ENCODE measurements around the gene GFRA1. TPM values are rescaled to one million over a fixed set of nuclear protein-coding genes. Genes with fewer than 3 reads are reported as not detected.
"Not testable (repeated sequence)": the region's sequence is repeated elsewhere in the genome, so short reads cannot be mapped to it uniquely, and the experiment has no call there.

The GFRA1 gene
- total RNA-seq, 1 experiment from 2014 or later, result 24.3 TPM

- Histone ChIP-seq H3K4me1 (peaks cover 18% of the 10 kb centered on the region), H3K27me3 (no peaks in the 10 kb centered on the region), H3K36me3 (no peaks in the 10 kb centered on the region), H3K9me3 (replicated peaks) (no peaks in the 10 kb centered on the region), H3K4me3 (no peak overlapping the region), H3K27ac (no peak overlapping the region)
- DNase-seq, result peak; percentile 61 to 77
These were observed 89.1 kb downstream of the GFRA1 start for GRCh38 chr10:116183733-116184511.

- H3K4me1 ChIP-seq, result peaks cover 18% of the 10 kb centered on the region
- no peaks in the 10 kb centered on the region for H3K27me3 ChIP-seq
- no peak overlapping the region for H3K4me3 ChIP-seq
- H3K9me3 ChIP-seq (replicated peaks), result no peaks in the 10 kb centered on the region
- H3K27ac ChIP-seq, result no peak overlapping the region
- DNase-seq, result no peak
- H3K36me3 ChIP-seq, result no peaks in the 10 kb centered on the region
These were observed 90.6 kb downstream of the GFRA1 start for GRCh38 chr10:116182426-116182825.

GRCh38 chr10:116178086-116178605, 94.9 kb downstream of the GFRA1 start:
- no peaks in the 10 kb centered on the region for H3K27me3 ChIP-seq
- H3K36me3 ChIP-seq, result no peaks in the 10 kb centered on the region
- DNase-seq, result no peak
- H3K9me3 ChIP-seq (replicated peaks), result no peaks in the 10 kb centered on the region
- H3K4me1 ChIP-seq, result no peaks in the 10 kb centered on the region; the same call in 1 of the 2 replicates
- H3K27ac ChIP-seq, result no peak overlapping the region
- H3K4me3 ChIP-seq, result no peak overlapping the region

DNA sequence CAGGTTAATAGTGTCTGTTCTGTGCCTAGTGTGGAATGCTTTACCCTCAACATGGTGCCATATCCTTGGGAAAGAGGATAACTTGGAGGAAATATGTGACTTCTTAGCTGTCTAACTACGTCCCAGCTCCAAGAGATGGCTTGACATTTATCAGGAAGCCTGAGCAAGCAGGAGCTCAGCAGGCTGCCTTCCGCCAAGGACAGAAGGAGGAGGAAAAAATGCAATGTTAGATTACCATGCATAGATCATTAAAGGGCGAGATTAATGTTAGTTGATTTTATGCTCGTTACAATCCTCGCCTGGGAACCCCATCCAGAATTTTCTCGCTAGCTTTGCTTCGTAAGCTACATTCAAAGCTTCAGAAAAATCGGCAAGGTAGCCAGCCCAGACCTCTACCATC, 97.8 kb downstream of the GFRA1 start:
- DNase-seq, result no peak
- Histone ChIP-seq H3K27ac (no peak overlapping the region), H3K4me3 (no peak overlapping the region), H3K9me3 (replicated peaks) (no peaks in the 10 kb centered on the region), H3K27me3 (no peaks in the 10 kb centered on the region), H3K36me3 (no peaks in the 10 kb centered on the region), H3K4me1 (peaks cover 14% of the 10 kb centered on the region)

GRCh38 chr10:116171505-116171904, 101.5 kb downstream of the GFRA1 start:
- Histone ChIP-seq H3K4me1 (peaks cover 20% of the 10 kb centered on the region), H3K36me3 (no peaks in the 10 kb centered on the region), H3K9me3 (replicated peaks) (no peaks in the 10 kb centered on the region; the same call in 1 of the 2 replicates), H3K27me3 (no peaks in the 10 kb centered on the region), H3K4me3 (no peak overlapping the region), H3K27ac (no peak overlapping the region)
- DNase-seq, result peak in 1 of 2 experiments; percentile 9

GRCh38 chr10:116170815-116171250, 102.2 kb downstream of the GFRA1 start:
- DNase-seq, result peak; percentile 54 to 87
- Histone ChIP-seq H3K27me3 (no peaks in the 10 kb centered on the region), H3K4me3 (no peak overlapping the region), H3K36me3 (no peaks in the 10 kb centered on the region), H3K27ac (peak overlapping the region; percentile 51), H3K4me1 (peaks cover 20% of the 10 kb centered on the region), H3K9me3 (replicated peaks) (no peaks in the 10 kb centered on the region; the same call in 1 of the 2 replicates)

DNA sequence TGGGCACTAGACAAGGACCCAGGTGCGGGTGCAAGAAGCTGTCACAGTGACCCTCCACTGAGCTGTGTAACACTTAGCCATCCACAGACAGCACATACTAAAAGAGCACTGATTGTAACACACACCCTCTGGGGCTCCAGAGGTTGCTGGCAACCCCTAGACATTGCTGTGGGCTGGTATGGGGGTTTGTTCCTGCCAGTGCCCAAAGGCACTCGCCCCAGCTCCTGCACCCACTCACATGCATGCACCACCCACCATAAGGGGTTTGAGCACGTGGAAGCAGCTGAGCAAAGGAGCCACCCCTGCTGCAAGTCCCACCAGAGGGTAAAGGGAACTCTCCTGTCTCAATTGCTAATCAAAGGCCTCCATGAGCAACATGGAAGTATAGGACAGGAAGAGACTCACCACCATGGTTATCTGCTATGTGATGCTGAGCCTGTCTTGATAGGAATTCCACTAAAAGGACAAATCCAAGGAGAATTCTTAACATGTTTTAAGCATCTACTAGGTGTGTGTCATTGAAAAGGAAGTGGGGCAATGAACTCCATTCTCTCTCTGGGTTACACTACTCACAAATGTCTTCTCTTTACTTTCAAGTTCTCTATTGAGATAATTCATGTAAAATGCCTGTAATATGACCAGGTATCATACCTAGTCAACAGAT, 103.1 kb downstream of the GFRA1 start:
- Histone ChIP-seq H3K27ac (peak overlapping the region; percentile 51), H3K36me3 (no peaks in the 10 kb centered on the region), H3K27me3 (no peaks in the 10 kb centered on the region), H3K4me1 (peaks cover 20% of the 10 kb centered on the region), H3K9me3 (replicated peaks) (no peaks in the 10 kb centered on the region; the same call in 1 of the 2 replicates), H3K4me3 (no peak overlapping the region)
- peak in 1 of 2 experiments; percentile 12 for DNase-seq

GRCh38 chr10:116168745-116169144, 104.3 kb downstream of the GFRA1 start:
- H3K27ac ChIP-seq, result no peak overlapping the region
- no peaks in the 10 kb centered on the region for H3K27me3 ChIP-seq
- peaks cover 20% of the 10 kb centered on the region for H3K4me1 ChIP-seq
- H3K9me3 ChIP-seq (replicated peaks), result no peaks in the 10 kb centered on the region; the same call in 1 of the 2 replicates
- no peak overlapping the region for H3K4me3 ChIP-seq
- H3K36me3 ChIP-seq, result no peaks in the 10 kb centered on the region
- DNase-seq, result no peak

DNA sequence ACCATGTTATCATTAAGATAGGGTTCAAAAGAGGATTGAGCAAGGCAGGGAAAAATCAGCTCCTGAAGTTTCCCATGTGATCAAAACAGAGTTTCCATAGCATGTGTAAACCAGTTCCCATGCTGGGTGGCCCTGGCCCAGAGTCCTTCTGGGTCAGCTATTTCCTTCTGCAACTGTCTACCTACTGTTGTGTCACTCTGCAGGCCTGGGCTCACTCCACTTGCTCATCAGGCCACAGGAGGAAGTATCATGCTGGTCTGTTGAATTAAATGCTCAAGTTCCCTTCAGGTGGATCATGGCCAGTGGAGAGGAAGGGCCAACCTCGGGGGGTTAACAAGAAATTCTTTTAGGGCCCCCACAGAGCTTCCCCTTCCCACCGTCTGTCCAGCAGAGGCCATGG, 104.7 kb downstream of the GFRA1 start:
- Histone ChIP-seq H3K4me3 (no peak overlapping the region), H3K36me3 (no peaks in the 10 kb centered on the region), H3K9me3 (replicated peaks) (no peaks in the 10 kb centered on the region; the same call in 1 of the 2 replicates), H3K27me3 (no peaks in the 10 kb centered on the region), H3K27ac (no peak overlapping the region), H3K4me1 (peaks cover 20% of the 10 kb centered on the region)
- DNase-seq, result no peak

DNA sequence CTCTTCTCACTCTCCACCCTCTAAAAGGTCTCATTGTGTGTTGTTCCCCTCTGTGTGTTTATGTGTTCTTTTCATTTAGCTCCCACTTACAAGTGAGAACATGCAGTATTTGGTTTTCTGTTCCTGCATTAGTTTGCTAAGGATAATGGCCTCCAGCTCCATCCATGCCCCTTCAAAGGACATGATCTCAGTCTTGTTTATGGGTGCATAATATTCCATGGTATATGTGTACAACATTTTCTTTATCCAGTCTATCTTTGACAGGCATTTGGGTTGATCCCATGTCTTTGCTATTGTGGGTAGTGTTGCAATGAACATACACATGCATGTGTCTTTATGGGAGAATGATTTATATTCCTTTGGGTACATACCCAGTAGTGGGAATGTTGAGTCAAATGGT, 107.1 kb downstream of the GFRA1 start:
- DNase-seq; H3K27me3 ChIP-seq; H3K9me3 ChIP-seq (replicated peaks); H3K4me3 ChIP-seq; H3K27ac ChIP-seq; H3K36me3 ChIP-seq: not testable (repeated sequence)
- peaks cover 13% of the 10 kb centered on the region for H3K4me1 ChIP-seq

- no peak for DNase-seq
- no peak overlapping the region for H3K27ac ChIP-seq
- no peaks in the 10 kb centered on the region for H3K4me1 ChIP-seq
- H3K4me3 ChIP-seq, result no peak overlapping the region
- no peaks in the 10 kb centered on the region; the same call in 1 of the 2 replicates for H3K9me3 ChIP-seq (replicated peaks)
- H3K36me3 ChIP-seq, result no peaks in the 10 kb centered on the region
- H3K27me3 ChIP-seq, result no peaks in the 10 kb centered on the region
These were observed 108.7 kb downstream of the GFRA1 start for GRCh38 chr10:116164291-116164690.

- H3K27me3 ChIP-seq, result no peaks in the 10 kb centered on the region
- no peak for DNase-seq
- H3K4me3 ChIP-seq, result no peak overlapping the region
- H3K27ac ChIP-seq, result no peak overlapping the region
- H3K4me1 ChIP-seq, result no peaks in the 10 kb centered on the region
- H3K36me3 ChIP-seq, result no peaks in the 10 kb centered on the region
- no peaks in the 10 kb centered on the region; the same call in 1 of the 2 replicates for H3K9me3 ChIP-seq (replicated peaks)
These were observed 109.5 kb downstream of the GFRA1 start for GRCh38 chr10:116163333-116164131.

- no peaks in the 10 kb centered on the region for H3K36me3 ChIP-seq
- no peaks in the 10 kb centered on the region for H3K4me1 ChIP-seq
- H3K27ac ChIP-seq, result no peak overlapping the region
- H3K9me3 ChIP-seq (replicated peaks), result no peaks in the 10 kb centered on the region
- no peak overlapping the region for H3K4me3 ChIP-seq
- no peak for DNase-seq
- H3K27me3 ChIP-seq, result no peaks in the 10 kb centered on the region
These were observed 110.2 kb downstream of the GFRA1 start for GRCh38 chr10:116162851-116163250.

DNA sequence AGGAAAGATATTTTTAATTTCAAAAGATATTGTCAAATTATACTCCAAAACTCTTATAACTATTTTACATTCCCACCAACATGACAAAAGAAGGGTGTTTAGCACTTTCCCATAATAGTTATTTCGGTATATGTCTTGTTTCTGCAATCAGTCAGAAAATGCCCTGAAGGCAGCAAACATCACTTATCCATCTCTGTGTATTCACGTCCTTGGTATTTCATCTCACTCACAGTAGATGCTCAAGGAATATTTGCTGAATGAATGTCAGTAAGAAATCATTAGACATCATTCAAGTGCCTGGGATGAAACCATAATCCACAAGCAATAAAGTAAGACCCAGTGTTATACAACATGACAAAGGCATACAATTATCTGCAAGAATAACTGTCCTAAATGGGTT, 112.7 kb downstream of the GFRA1 start:
- Histone ChIP-seq H3K4me3 (no peak overlapping the region), H3K36me3 (no peaks in the 10 kb centered on the region), H3K27me3 (no peaks in the 10 kb centered on the region), H3K27ac (no peak overlapping the region), H3K4me1 (no peaks in the 10 kb centered on the region), H3K9me3 (replicated peaks) (no peaks in the 10 kb centered on the region)
- DNase-seq, result no peak
